Lung microvascular endothelial cell (primary cell): ENCODE measurements around the gene EVX2. TPM values are rescaled to one million over a fixed set of nuclear protein-coding genes. Genes with fewer than 3 reads are reported as not detected.

Experiments
- DNase-seq, 2 donors: peaks; one replicate each; pipeline versions ENCODE4 v3.0.0 to v3.0.0-alpha.2; 2010; ENCODE audit warnings: low read depth in 2 of 2
- total RNA-seq: library from RNA; depleted of rRNA; stranded (reverse); fragments of >200 nt; gene quantifications from 2 replicates; pipeline ENCODE4 v1.2.1, GENCODE V29; 2014

The EVX2 gene
- total RNA-seq, 1 donor from 2014 or later, result not detected

DNA sequence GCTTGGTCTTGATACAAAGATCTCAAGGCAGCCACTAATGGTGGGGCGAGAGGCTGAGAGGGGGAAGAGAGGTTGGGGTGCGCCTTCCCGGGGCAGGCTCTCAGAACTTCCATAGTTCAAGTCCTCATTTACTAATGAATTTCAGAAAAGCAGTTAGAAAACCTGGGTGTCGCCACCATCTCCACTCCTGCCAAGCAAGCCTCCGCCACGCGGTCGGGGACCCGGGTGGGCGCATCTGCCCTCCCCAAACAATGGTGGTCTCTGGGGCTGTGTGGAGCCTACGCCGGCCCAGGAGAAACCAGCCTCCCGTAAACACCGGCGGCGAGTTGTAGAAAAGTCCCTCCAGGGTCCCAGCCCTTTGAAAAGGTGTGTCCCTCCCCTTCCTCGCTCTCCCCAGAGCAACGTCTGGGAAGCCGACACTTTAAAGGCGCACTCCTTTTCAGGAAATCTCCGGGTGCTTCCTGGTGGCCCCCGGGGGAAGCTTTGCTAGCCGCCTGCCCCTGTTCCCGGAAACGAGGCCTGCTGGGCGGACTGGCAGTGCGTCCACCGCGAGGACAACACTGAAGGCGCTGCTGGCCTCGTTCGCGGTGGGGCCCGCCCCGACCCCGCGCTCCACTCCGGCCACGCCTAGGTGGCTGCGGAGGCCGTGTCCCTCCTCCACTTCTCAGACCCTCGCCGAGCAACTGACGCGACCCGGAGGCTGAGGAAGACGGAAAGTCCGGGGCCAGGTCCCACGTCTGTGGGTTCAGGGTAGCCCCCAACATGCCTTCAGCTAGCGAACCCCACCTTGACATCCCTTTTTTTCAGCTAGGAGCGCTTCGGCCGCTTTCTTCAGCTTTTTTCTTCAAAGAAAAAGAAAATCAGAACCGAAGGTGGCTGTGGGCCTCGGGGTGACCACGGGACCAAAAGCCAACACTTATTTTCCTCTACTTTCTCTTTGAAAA lies 16.8 kb downstream of the EVX2 start:
- no peak for DNase-seq

GRCh38 chr2:176063958-176064357 lies 19.8 kb downstream of the EVX2 start:
- DNase-seq, result no peak

DNA sequence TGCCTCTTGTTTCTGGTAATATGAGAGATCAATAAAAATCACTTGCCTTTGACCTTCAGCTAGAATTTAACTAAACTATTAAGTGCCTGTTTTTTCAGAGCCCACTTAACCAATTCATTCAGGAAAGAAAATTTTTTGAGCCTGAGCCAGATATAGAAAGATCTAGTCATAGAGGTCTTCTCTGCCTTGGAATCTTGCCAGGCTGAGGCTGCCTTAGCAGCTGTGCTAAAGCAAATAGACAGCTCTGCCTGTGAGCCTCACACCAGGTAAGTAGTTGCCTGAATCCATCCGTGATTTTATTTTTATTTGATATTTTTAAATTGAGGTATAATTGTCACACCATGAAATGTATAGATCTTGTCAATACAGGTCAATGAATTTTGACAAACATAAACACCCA lies 27.4 kb downstream of the EVX2 start:
- no peak for DNase-seq

DNA sequence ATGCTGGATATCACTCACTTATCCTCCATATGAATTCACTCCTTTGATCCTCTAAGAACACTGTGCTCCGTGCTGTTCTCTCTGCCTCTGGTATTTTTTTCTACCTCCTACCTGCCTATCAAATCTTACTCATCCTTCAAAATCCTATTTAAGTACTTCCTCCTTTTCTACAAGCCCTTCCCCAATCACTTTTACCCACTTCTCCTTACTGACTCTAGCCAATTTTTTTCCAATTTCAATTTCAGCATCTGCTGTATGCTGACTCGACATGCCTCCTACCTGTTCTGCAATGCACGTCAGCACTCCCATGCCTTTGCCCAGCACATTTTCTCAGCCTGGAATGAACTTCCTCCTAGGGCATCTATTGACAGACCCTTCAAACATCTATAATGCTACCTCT lies 44.4 kb downstream of the EVX2 start:
- DNase-seq, result no peak

- no peak for DNase-seq
Measured at GRCh38 chr2:176038694-176039093, 45.1 kb downstream of the EVX2 start.

DNA sequence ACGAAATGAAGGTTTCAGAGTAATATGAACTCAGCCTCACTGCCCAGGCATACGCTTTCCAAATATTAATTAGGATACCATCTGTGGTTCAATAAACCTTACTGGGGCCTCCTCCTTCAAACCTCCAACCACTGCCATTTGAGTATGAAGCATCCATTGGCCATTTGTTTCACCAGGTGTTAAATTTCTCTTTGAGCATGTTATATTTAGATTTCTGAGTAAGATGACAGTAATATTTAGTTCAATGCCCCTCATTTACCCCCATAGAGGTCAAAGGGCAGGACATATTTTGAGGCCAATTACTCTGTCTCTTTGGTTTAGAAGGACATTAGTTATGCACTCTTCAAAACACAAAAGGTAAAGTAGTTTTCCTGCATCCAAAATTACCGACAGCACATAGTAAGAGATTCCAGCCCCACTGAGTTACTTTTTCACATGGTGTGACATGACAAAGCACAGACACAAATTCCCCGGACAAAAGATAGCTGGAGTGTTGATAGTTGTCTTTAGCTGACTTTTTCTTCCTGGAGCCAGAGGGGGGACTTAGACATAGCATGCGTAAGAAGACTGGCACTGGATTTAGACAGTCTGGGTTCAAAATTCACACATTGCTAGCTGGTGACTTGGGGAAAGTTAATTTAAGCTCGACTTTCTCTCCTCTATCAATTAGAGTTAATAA lies 48.6 kb downstream of the EVX2 start:
- DNase-seq, result no peak

GRCh38 chr2:176027806-176028205 lies 56.0 kb downstream of the EVX2 start:
- no peak for DNase-seq

Other genes with a start within 250 kb of the EVX2 start
- gene LNPK, start 81.7 kb downstream of the EVX2 start, total RNA-seq, result 5.2 and 5.8 TPM in 2 replicates
- gene HOXD13, start 8.8 kb upstream of the EVX2 start, total RNA-seq, result not detected in 2 replicates
- not detected in 2 replicates for gene HOXD12, start 15.8 kb upstream of the EVX2 start, total RNA-seq
- not detected in 2 replicates for gene HOXD11, start 23.3 kb upstream of the EVX2 start, total RNA-seq
- 4.0 and 4.4 TPM in 2 replicates for gene HOXD10, start 32.8 kb upstream of the EVX2 start, total RNA-seq
- 15.3 and 23.8 TPM in 2 replicates for gene HOXD9, start 38.8 kb upstream of the EVX2 start, total RNA-seq
- gene HOXD8, start 45.7 kb upstream of the EVX2 start, total RNA-seq, result 15.5 and 27.4 TPM in 2 replicates
- 1.3 and 4.4 TPM in 2 replicates for gene HOXD4, start 67.6 kb upstream of the EVX2 start, total RNA-seq
- gene HOXD3, start 73.3 kb upstream of the EVX2 start, total RNA-seq, result 6.5 and 15.9 TPM in 2 replicates
- 6.1 and 6.7 TPM in 2 replicates for gene HOXD1, start 104.7 kb upstream of the EVX2 start, total RNA-seq
- gene MTX2, start 185.5 kb upstream of the EVX2 start, total RNA-seq, result 24.4 and 31.7 TPM in 2 replicates